Measurements from ENCODE around the gene SLC12A4. TPM values are rescaled to one million over a fixed set of nuclear protein-coding genes. Genes with fewer than 3 reads are reported as not detected.
A peak's percentile ranks its signal among the peaks of the same experiment; 100 is the strongest.
"Not testable (repeated sequence)": the region's sequence is repeated elsewhere in the genome, so short reads cannot be mapped to it uniquely, and the experiment has no call there.

SLC12A4 gene
- total RNA-seq, 4 donors from 2014 or later = 18.1 to 46.4 (median 25.4) TPM

DNA sequence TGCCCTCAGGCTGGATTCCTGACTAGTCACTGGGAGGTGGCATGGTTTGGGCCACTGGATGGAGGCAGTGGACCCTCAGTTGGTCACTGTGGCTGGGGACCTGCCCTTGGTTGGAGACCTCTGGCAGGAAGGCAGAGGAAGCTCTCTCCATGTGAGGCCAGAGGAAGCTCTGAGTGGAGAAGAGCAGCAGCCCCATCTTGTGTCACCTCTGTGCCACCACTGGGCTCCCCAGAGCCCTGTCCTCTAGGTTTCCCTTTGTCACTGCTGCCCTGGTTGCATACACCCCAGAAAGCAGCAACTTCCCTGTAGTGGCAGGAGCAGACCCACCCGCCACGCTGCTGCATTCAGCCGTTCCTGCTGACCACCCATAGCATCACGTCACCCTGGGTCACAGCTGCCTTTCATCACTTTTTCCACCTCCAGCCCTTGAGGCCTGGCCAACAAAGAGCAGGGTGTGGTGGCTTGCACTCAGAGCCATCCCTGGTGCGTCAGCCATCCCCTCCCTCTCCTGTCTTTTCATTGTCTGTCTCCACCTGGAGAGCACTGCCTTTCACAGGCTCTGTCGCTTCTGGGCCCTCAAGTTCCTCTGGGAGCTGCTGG is 48.7 kb downstream of the SLC12A4 start:
- no peak overlapping the region for H3K4me3 ChIP-seq
- no peak overlapping the region for H3K27ac ChIP-seq
- H3K4me1 ChIP-seq = peaks cover 6 to 31% (median 14%) of the 10 kb centered on the region in 4 donors
- H3K27me3 ChIP-seq = no peaks in the 10 kb centered on the region
- no peak for DNase-seq
- no peaks in the 10 kb centered on the region for H3K9me3 ChIP-seq
- 86 to 88% methylated on average over 2 to 6 of the region's 6 CpGs for WGBS, 2 donors (ENCODE audit: low coverage in 1 of 2)
- no peaks in the 10 kb centered on the region for H3K36me3 ChIP-seq
- TF ChIP-seq EP300 (IDR thresholded peaks at IDR 0.05; ENCODE audit: low read depth) = no peak
- TF ChIP-seq, protein P1, sequence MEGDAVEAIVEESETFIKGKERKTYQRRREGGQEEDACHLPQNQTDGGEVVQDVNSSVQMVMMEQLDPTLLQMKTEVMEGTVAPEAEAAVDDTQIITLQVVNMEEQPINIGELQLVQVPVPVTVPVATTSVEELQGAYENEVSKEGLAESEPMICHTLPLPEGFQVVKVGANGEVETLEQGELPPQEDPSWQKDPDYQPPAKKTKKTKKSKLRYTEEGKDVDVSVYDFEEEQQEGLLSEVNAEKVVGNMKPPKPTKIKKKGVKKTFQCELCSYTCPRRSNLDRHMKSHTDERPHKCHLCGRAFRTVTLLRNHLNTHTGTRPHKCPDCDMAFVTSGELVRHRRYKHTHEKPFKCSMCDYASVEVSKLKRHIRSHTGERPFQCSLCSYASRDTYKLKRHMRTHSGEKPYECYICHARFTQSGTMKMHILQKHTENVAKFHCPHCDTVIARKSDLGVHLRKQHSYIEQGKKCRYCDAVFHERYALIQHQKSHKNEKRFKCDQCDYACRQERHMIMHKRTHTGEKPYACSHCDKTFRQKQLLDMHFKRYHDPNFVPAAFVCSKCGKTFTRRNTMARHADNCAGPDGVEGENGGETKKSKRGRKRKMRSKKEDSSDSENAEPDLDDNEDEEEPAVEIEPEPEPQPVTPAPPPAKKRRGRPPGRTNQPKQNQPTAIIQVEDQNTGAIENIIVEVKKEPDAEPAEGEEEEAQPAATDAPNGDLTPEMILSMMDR (IDR thresholded peaks at IDR 0.05) = no peak
- TF ChIP-seq POLR2AphosphoS5 (IDR thresholded peaks at IDR 0.05) = no peak
- intact Hi-C loops (cut with DNase I; ENCODE audit: low total_unique reads) = loop anchor here (10.0 kb wide), 1 partner anchor 105 kb away; no protein-coding TSS in a partner anchor
- in situ Hi-C loops (cut with MboI; ENCODE audit: low pct_ligation_motif_present in 1 of 4, low pct_unique_long_range_greater_than_20kb in 1 of 4, low sequenced_read_pairs in 3 of 4) = loop anchor here in 2 of 4 donors (10.0 kb wide), 1 partner anchor 105 kb away; no protein-coding TSS in a partner anchor

DNA sequence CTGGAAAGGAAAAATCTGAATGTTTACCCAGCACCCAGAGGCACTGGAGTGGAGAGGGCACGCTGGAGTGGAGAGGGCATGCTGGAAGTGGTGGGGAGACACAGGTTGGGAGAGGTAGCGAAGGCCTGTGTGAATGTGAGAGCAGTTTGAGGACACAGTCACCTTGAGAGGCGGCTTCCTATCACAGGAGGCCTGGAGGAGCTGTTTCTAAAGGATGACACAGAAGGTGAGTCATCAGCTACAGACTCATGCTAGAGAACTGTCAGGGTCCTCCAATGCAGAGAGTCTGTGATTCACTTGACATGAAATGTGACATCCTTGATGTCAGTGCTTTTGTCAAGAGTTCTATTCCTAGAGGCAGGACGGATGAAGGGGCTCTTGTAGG is 50.6 kb downstream of the SLC12A4 start:
- no peaks in the 10 kb centered on the region for H3K9me3 ChIP-seq
- intact Hi-C loops (cut with DNase I; ENCODE audit: low total_unique reads) (no loop called here), in situ Hi-C loops (cut with MboI; ENCODE audit: low pct_ligation_motif_present in 1 of 4, low pct_unique_long_range_greater_than_20kb in 1 of 4, low sequenced_read_pairs in 3 of 4) (no loop called here)
- no peaks in the 10 kb centered on the region for H3K27me3 ChIP-seq
- peak overlapping the region; percentile 10 to 54 (median 32) for H3K27ac ChIP-seq
- H3K4me1 ChIP-seq = peaks cover 6 to 31% (median 14%) of the 10 kb centered on the region in 4 donors
- H3K4me3 ChIP-seq = no peak overlapping the region
- WGBS, 2 donors (ENCODE audit: low coverage in 1 of 2) = 85 to 89% methylated on average over 3 to 4 of the region's 4 CpGs
- TF ChIP-seq, protein P1 (IDR thresholded peaks at IDR 0.05) = no peak
- TF ChIP-seq POLR2AphosphoS5 (IDR thresholded peaks at IDR 0.05) (no peak), EP300 (IDR thresholded peaks at IDR 0.05; ENCODE audit: low read depth) (no peak), POLR2A (IDR thresholded peaks at IDR 0.05) (no peak)
- DNase-seq = no peak
- no peaks in the 10 kb centered on the region for H3K36me3 ChIP-seq

DNA sequence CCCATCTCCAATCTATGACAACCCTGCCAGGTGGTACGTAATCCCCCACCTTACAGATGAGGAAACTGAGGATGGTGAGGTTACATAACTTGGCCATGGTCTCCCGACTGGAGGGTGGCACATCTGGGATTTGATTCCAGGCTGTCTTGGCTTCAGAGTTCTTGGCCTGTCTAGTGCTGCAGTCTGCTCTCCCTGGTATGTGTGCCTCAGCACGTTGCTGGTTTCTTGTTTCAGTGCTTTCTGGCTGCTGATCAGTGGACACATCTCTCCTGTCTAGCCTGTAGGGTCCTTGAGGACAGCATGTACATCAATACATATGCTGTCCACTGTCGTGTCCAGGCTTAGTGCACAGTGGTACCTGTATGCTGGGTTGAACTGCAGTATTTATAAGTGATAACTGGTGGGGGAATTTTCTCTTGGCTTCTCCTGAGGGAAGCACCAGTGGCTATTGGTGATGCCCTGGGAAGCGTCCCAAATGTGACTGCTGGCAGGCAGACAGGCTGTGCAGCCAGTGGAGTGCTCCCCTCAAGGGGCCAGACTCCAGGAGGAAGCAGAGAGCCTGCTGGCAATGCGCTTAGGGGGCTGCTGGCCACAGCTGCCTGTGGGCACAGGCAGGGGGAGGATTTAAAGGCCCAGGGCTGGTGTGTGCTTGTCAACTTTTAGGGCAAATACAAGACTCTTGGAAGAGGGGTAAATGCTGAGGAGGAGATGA is 51.1 kb downstream of the SLC12A4 start:
- H3K36me3 ChIP-seq = no peaks in the 10 kb centered on the region
- intact Hi-C loops (cut with DNase I; ENCODE audit: low total_unique reads) = no loop called here
- H3K27ac ChIP-seq = peak overlapping the region; percentile 10 to 54 (median 32)
- H3K4me1 ChIP-seq = peaks cover 6 to 31% (median 14%) of the 10 kb centered on the region in 4 donors
- no peaks in the 10 kb centered on the region for H3K9me3 ChIP-seq
- in situ Hi-C loops (cut with MboI; ENCODE audit: low pct_ligation_motif_present in 1 of 4, low pct_unique_long_range_greater_than_20kb in 1 of 4, low sequenced_read_pairs in 3 of 4) = no loop called here
- TF ChIP-seq POLR2AphosphoS5 (IDR thresholded peaks at IDR 0.05) (no peak), EP300 (IDR thresholded peaks at IDR 0.05; ENCODE audit: low read depth) (no peak), POLR2A (IDR thresholded peaks at IDR 0.05) (no peak)
- TF ChIP-seq, protein P1 (IDR thresholded peaks at IDR 0.05) = no peak
- no peak overlapping the region for H3K4me3 ChIP-seq
- H3K27me3 ChIP-seq = no peaks in the 10 kb centered on the region
- no peak for DNase-seq
- WGBS, 2 donors (ENCODE audit: low coverage in 1 of 2) = 67% methylated on average over 6 of the region's 6 CpGs; no CpG with 5 or more reads in 1 of the 2 donors

DNA sequence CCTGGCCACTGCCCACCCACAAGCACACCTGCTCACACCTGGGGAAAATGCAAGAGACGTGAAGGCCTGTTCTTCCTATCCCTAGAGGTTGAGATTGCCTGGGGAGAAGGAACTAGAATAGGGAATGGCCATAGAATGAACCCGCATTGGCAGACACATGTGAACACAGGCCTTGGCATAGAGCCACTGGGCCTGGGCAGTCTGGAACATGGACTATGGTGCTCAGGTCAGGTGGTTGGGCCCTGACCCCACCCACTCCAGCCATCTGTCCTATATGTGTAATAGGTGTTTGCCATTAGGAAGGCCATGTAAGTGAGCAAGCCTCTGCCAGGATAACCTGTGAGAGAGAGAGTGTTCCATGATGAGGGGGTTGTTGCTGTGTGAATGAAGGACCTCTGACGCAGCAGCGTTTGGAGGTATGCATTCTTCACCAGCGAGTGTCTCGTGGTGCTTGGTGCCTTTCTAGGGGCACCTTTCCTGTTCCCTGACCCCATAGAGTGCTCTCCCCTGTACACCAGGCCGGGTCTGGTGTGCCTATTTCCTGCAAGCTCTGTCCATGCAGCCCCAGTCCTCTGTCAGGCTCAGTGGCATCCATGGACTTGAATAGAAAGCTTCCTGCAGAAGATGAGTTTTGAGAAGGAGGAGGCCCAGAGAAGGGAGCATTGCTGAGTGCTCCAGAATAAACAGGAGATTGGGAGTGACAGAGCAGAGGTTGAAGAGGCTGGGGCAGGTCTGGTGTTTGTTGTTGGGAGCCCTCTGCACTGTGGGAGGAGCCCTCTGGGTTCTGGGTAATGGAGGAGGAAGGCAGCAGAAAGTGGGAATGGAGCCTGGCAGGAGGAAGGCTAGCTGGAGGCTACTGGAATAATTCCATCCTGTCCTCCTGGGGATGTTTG is 52.4 kb downstream of the SLC12A4 start:
- intact Hi-C loops (cut with DNase I; ENCODE audit: low total_unique reads) = no loop called here
- H3K4me3 ChIP-seq = no peak overlapping the region
- H3K36me3 ChIP-seq = no peaks in the 10 kb centered on the region
- no peak overlapping the region for H3K27ac ChIP-seq
- peaks cover 6 to 31% (median 14%) of the 10 kb centered on the region in 4 donors for H3K4me1 ChIP-seq
- no peaks in the 10 kb centered on the region for H3K27me3 ChIP-seq
- DNase-seq = peak; percentile 52
- 84% methylated on average over 7 of the region's 7 CpGs; no CpG with 5 or more reads in 1 of the 2 donors for WGBS, 2 donors (ENCODE audit: low coverage in 1 of 2)
- TF ChIP-seq POLR2AphosphoS5 (IDR thresholded peaks at IDR 0.05) = no peak
- no peak for TF ChIP-seq EP300 (IDR thresholded peaks at IDR 0.05; ENCODE audit: low read depth)
- TF ChIP-seq, protein P1 (IDR thresholded peaks at IDR 0.05) = no peak
- no peak for TF ChIP-seq POLR2A (IDR thresholded peaks at IDR 0.05)
- no peaks in the 10 kb centered on the region for H3K9me3 ChIP-seq
- in situ Hi-C loops (cut with MboI; ENCODE audit: low pct_ligation_motif_present in 1 of 4, low pct_unique_long_range_greater_than_20kb in 1 of 4, low sequenced_read_pairs in 3 of 4) = no loop called here

DNA sequence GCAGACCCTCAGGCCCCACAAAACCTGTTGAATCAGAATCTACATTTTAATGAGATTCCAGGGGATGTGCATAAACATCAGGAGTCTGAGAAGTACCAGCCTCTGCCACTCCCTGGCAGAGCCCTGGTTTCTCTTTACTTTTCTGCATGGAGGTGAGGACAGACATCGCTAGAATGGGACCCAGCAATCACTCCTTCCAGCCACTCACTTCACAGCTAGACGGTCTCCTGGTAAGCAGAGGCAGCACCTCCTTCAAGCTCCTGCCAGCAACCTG is 53.0 kb downstream of the SLC12A4 start:
- H3K27me3 ChIP-seq; in situ Hi-C loops (cut with MboI; ENCODE audit: low pct_ligation_motif_present in 1 of 4, low pct_unique_long_range_greater_than_20kb in 1 of 4, low sequenced_read_pairs in 3 of 4); H3K27ac ChIP-seq; H3K36me3 ChIP-seq; H3K4me3 ChIP-seq; DNase-seq; H3K9me3 ChIP-seq; intact Hi-C loops (cut with DNase I; ENCODE audit: low total_unique reads): not testable (repeated sequence)
- WGBS, 2 donors (ENCODE audit: low coverage in 1 of 2) = 95% methylated on average over 2 of the region's 2 CpGs; no CpG with 5 or more reads in 1 of the 2 donors
- H3K4me1 ChIP-seq = peaks cover 6 to 31% (median 14%) of the 10 kb centered on the region in 4 donors

Data from transverse colon (tissue), 4 donors.